Bronchial epithelial cell (primary cell): ENCODE data around the gene TUBB6. TPM values are rescaled to one million over a fixed set of nuclear protein-coding genes. Genes with fewer than 3 reads are reported as not detected.

Experiments
- DNase-seq: peaks from one replicate; pipeline ENCODE4 v3.0.0-alpha.2; 2010; ENCODE audit warnings: low read depth
- FAIRE-seq: peaks from 2 replicates; lab custom pipeline; 2011; peaks lifted over from hg19 to GRCh38; lab: Jason Lieb, UNC
- H3K27me3 ChIP-seq: 2 replicates; pipeline ENCODE4 v1.5.1; 2011; ENCODE audit warnings: low read length; ENCODE audit not compliant: control insufficient read depth, insufficient read depth
- H3K36me3 ChIP-seq: 2 replicates; pipeline ENCODE4 v1.5.1; 2011; ENCODE audit warnings: low read length; ENCODE audit not compliant: control insufficient read depth, insufficient read depth
- H3K4me3 ChIP-seq: 2 replicates; pipeline ENCODE4 v1.5.1; 2011; ENCODE audit warnings: mild to moderate bottlenecking, low read depth, low read length, control low read depth
- total RNA-seq: library from RNA; depleted of rRNA; stranded (reverse); fragments of >200 nt; gene quantifications from 2 replicates; pipeline ENCODE4 v1.2.1, GENCODE V29; 2014
- TF ChIP-seq, protein P1 (sequence below): IDR thresholded peaks from 2 replicates; pipeline ENCODE4 v1.5.1; 2011; ENCODE audit warnings: mild to moderate bottlenecking, moderate library complexity, low read length, control low read depth, inconsistent platforms; ENCODE audit not compliant: insufficient read depth, severe bottlenecking

Gene TUBB6
- total RNA-seq, 1 donor from 2014 or later, result 468 TPM

DNA sequence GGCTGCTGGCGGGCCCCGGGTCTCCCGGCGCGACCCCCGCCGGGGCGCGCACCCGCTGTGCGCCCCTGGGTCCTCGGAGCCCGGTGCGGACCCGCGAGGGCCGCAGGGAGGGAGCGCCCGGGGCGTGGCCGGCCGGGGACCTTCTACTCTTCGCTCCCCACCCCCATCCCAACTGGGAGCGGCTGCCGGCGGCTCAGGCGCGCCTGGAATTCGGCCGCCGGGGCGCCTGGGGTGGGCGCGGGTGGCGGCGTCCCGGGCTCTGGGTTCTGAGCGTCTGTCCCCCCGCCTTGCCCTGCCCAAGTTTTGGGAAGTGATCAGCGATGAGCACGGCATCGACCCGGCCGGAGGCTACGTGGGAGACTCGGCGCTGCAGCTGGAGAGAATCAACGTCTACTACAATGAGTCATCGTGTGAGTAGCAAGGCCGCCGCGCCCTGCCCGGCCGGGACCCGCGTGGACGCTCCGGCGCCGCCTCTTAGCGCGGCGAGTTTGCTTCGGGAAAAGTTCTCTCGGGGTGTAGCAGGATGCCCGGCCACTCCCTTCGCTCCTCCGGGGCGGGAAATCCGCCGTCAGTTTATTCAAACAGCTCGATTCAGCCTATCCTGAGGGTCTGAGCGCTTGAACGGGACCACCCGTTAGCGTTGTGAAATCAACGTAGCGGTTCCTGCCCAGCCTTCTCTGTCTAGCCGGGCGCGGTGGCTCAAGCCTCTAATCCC is 502 bp downstream of the TUBB6 start:
- FAIRE-seq, result no peak
- TF ChIP-seq, protein P1, sequence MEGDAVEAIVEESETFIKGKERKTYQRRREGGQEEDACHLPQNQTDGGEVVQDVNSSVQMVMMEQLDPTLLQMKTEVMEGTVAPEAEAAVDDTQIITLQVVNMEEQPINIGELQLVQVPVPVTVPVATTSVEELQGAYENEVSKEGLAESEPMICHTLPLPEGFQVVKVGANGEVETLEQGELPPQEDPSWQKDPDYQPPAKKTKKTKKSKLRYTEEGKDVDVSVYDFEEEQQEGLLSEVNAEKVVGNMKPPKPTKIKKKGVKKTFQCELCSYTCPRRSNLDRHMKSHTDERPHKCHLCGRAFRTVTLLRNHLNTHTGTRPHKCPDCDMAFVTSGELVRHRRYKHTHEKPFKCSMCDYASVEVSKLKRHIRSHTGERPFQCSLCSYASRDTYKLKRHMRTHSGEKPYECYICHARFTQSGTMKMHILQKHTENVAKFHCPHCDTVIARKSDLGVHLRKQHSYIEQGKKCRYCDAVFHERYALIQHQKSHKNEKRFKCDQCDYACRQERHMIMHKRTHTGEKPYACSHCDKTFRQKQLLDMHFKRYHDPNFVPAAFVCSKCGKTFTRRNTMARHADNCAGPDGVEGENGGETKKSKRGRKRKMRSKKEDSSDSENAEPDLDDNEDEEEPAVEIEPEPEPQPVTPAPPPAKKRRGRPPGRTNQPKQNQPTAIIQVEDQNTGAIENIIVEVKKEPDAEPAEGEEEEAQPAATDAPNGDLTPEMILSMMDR, result no peak
- Histone ChIP-seq H3K27me3 (no peaks in the 10 kb centered on the region), H3K36me3 (peaks cover 11% of the 10 kb centered on the region), H3K4me3 (peak overlapping the region; percentile 84)
- DNase-seq, result peak; percentile 60

DNA sequence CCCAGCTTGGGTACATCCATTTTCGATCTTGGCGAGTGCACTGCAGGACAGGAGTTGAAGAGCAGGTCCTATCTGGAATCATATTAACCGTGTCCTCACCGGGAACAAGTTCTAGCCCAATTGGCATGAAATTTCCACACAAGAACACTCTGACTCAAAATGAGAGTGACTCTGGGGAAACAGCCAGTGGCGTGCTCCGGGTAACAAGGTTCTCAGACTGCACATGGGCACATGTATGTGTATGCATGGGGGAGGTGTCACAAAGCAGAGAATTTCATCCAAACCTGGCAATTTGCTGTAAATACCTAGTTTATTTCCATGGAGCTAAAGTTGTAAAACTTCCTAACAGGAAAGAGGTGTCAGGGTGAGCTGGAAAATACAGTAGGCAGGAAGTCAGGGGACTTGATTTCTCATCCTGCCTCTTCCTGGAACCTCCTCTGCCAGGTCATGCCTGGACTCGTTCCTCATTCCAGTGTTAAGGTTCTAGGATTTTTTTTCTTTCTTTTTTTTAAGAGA is 1.7 kb downstream of the TUBB6 start:
- DNase-seq, result peak; percentile 88
- no peak for FAIRE-seq
- peaks cover 17% of the 10 kb centered on the region for H3K36me3 ChIP-seq

DNA sequence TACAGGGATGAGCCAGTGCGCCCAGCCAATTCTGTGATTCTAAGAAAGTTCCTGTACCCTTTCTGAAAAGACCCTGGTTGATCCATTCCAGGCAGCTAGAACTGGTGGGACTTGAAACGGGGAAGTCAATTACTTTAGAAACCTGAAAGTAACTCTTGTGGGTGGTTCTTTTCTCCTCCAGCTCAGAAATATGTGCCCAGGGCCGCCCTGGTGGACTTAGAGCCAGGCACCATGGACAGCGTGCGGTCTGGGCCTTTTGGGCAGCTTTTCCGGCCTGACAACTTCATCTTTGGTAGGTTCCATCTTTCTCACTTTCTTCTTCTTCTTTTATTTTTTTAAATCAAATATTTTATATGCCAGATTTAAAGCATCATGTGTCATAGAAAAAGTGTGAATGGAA is 2.7 kb downstream of the TUBB6 start:
- TF ChIP-seq, protein P1, result no peak
- H3K36me3 ChIP-seq, result peaks cover 21% of the 10 kb centered on the region
- no peak for FAIRE-seq
- no peak overlapping the region for H3K4me3 ChIP-seq
- no peaks in the 10 kb centered on the region for H3K27me3 ChIP-seq
- no peak for DNase-seq

More for the DNA sequence above, 1.7 kb downstream of the TUBB6 start:
- peak overlapping the region; percentile 84 for H3K4me3 ChIP-seq
- TF ChIP-seq, protein P1, result no peak
- no peaks in the 10 kb centered on the region for H3K27me3 ChIP-seq

DNA sequence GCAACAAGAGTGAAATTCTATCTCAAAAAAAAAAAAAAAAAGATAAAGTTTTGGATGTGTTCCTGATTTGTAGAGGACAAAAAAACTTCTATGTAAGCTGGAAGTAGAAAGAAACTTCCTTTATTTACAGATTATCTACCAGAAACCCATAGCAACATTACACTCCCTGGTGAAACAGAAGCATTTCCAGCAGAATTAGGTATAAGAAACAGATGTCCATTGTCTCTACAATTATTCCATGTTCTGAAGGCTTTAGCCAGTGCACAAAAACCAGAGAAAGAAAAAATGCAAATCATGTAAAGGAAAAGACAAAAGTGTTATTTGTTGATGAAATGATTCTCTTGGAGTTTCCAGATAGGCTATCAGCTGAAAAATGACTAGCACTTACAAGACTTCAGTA is 4.9 kb downstream of the TUBB6 start:
- H3K27me3 ChIP-seq, result no peaks in the 10 kb centered on the region
- TF ChIP-seq, protein P1, result no peak
- DNase-seq (no peak), FAIRE-seq (no peak)
- no peak overlapping the region for H3K4me3 ChIP-seq
- H3K36me3 ChIP-seq, result peaks cover 33% of the 10 kb centered on the region

DNA sequence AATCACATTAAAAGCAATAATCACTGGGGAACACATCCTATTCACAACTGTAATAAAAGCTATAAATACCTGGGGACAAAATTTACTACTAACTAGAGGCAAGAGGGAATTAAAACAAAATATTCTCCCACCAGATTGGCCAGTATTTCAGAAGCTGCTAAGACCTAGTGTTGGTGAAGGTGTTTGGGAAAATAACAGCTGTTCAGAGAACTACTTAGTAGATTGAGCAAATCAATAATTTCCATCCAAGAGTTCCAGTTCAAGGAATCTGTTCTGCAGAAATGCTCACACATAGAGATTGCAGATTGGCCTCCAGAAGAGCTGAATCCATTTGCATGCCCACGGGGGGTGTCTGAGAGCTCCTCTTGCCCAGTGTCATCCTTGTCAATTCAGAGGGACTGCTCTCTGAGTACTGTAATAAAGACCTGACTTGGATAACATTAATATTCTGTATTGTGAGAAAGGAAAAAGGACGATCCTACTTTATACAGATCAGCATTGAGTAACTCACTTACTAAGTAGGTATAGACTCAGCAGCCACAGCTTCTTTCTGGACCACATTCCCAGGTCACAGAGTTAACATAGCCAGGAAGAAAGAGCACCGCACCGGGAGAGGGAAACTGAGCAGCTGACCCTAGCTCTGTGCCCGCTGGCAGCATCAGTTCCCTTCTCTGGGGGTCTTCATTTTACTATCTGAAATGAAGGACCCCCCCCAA is 5.6 kb downstream of the TUBB6 start:
- FAIRE-seq (no peak), DNase-seq (no peak)
- Histone ChIP-seq H3K4me3 (no peak overlapping the region), H3K27me3 (no peaks in the 10 kb centered on the region), H3K36me3 (peaks cover 34% of the 10 kb centered on the region)
- TF ChIP-seq, protein P1, result no peak
